Endothelial cell of umbilical vein (primary cell): ENCODE measurements around the gene CPPED1. TPM values are rescaled to one million over a fixed set of nuclear protein-coding genes. Genes with fewer than 3 reads are reported as not detected.

Experiments
- BruUV-seq: library from RNA; stranded (reverse); fragments of 400-500 nt; replicated peaks from 2 replicates; lab custom pipeline; 2021; lab: Mats Ljungman, UMichigan
- CTCF ChIA-PET: fragments of 300-600, 350-600 bp; sonication (Branson Sonifier 250); formaldehyde crosslinking; loops from one replicate; lab custom pipeline; 2021; ENCODE audit warnings: antibody characterized with exemption, inconsistent platforms; lab: Charles Lee
- POLR2A ChIA-PET: fragments of 300-600, 350-600 bp; sonication (Branson Sonifier 250); formaldehyde crosslinking; loops from one replicate; lab custom pipeline; 2021; ENCODE audit warnings: antibody characterized with exemption, inconsistent platforms; lab: Charles Lee
- DNase-seq: peaks from one replicate; pipeline ENCODE4 v3.0.0-alpha.2; 2011; ENCODE audit warnings: low read depth, low spot score
- FAIRE-seq: peaks from 2 replicates; lab custom pipeline; 2011; peaks lifted over from hg19 to GRCh38; lab: Jason Lieb, UNC
- H2AFZ ChIP-seq: 2 replicates; pipeline ENCODE4 v1.6.0; 2012; ENCODE audit warnings: low read depth, low read length, control low read depth, inconsistent platforms
- H3K27ac ChIP-seq: 2 replicates; pipeline ENCODE4 v1.5.1; 2011; ENCODE audit warnings: low read depth, mild to moderate bottlenecking, control low read depth, low read length, moderate library complexity; ENCODE audit not compliant: insufficient read depth
- H3K27me3 ChIP-seq, 2 experiments: 2 replicates each; pipeline versions ENCODE4 v1.6.0 to v1.6.1; 2011; ENCODE audit warnings: low read length in 2 of 2, mixed read lengths in 1 of 2; ENCODE audit not compliant: control insufficient read depth in 2 of 2, insufficient read depth in 2 of 2
- H3K36me3 ChIP-seq, 2 experiments: 2 replicates in 1 of 2; 3 replicates in 1 of 2; pipeline ENCODE4 v1.5.1; 2011; ENCODE audit warnings: low read length in 2 of 2, mild to moderate bottlenecking in 1 of 2, moderate library complexity in 1 of 2; ENCODE audit not compliant: control insufficient read depth in 2 of 2, insufficient read depth in 2 of 2; ENCODE audit errors: extremely low read depth in 1 of 2
- H3K4me1 ChIP-seq: 3 replicates; pipeline ENCODE4 v1.5.1; 2011; ENCODE audit warnings: mild to moderate bottlenecking, low read length; ENCODE audit not compliant: control insufficient read depth, insufficient read depth; ENCODE audit errors: extremely low read depth
- H3K4me2 ChIP-seq: 2 replicates; pipeline ENCODE4 v1.6.1; 2011; ENCODE audit warnings: low read length, control low read depth, mixed read lengths; ENCODE audit not compliant: insufficient read depth
- H3K4me3 ChIP-seq, 3 experiments: fragments of 200-600 bp in 1 of 3; sonication (generic), shearing (Covaris generic) in 1 of 3; replicated peaks in 1 of 3; 2 replicates each; pipeline ENCODE4 v1.5.1; 2011 to 2016; ENCODE audit warnings: control low read depth in 3 of 3, low read length in 3 of 3, mild to moderate bottlenecking in 2 of 3, inconsistent platforms in 1 of 3, low read depth in 1 of 3, moderate library complexity in 1 of 3; ENCODE audit not compliant: insufficient read depth in 1 of 3
- H3K79me2 ChIP-seq: 2 replicates; pipeline ENCODE4 v1.6.0; 2012; ENCODE audit warnings: low read length, inconsistent platforms; ENCODE audit not compliant: control insufficient read depth, insufficient read depth
- H3K9ac ChIP-seq: replicated peaks from 2 replicates; pipeline ENCODE3; 2011; ENCODE audit warnings: low read length, control low read depth; ENCODE audit not compliant: insufficient read depth; ENCODE audit errors: extremely low read depth
- H3K9me1 ChIP-seq: replicated peaks from 3 replicates; pipeline ENCODE4 v1.6.0; 2011; ENCODE audit warnings: mild to moderate bottlenecking, low read length; ENCODE audit not compliant: control insufficient read depth, insufficient read depth; ENCODE audit errors: extremely low read depth
- H3K9me3 ChIP-seq: replicated peaks from 2 replicates; pipeline ENCODE4 v1.5.1; 2012; ENCODE audit warnings: low read length, inconsistent platforms; ENCODE audit not compliant: control insufficient read depth, insufficient read depth
- H4K20me1 ChIP-seq: replicated peaks from 2 replicates; pipeline ENCODE3; 2011; ENCODE audit warnings: mild to moderate bottlenecking, low read length; ENCODE audit not compliant: control insufficient read depth, insufficient read depth; ENCODE audit errors: extremely low read depth
- CTCF ChIP-seq, 2 donors: IDR thresholded peaks; 1 replicate in 1 of 2; 2 replicates in 1 of 2; pipeline ENCODE4 v1.5.1; 2011; ENCODE audit warnings: low read length in 2 of 2, mild to moderate bottlenecking in 2 of 2, moderate library complexity in 2 of 2, control low read depth in 1 of 2, inconsistent platforms in 1 of 2, low read depth in 1 of 2; ENCODE audit not compliant: insufficient read depth in 1 of 2; ENCODE audit errors: extremely low read depth in 1 of 2
- EZH2 ChIP-seq: IDR thresholded peaks from 2 replicates; pipeline ENCODE4 v1.6.1; 2012; ENCODE audit warnings: borderline replicate concordance, low read depth, mild to moderate bottlenecking, moderate library complexity, low read length, inconsistent platforms; ENCODE audit not compliant: severe bottlenecking
- FOS ChIP-seq: IDR thresholded peaks from 2 replicates; pipeline ENCODE4 v1.6.1; 2011; ENCODE audit warnings: mild to moderate bottlenecking, low read length, moderate library complexity, borderline replicate concordance; ENCODE audit not compliant: insufficient read depth
- GATA2 ChIP-seq: IDR thresholded peaks from 2 replicates; pipeline ENCODE4 v1.7.0; 2011; ENCODE audit warnings: low read depth, mild to moderate bottlenecking, moderate library complexity, mixed read lengths, low read length; ENCODE audit not compliant: insufficient read length, insufficient read depth
- JUN ChIP-seq: IDR thresholded peaks from 2 replicates; pipeline ENCODE4 v1.6.1; 2011; ENCODE audit warnings: borderline replicate concordance, low read depth; ENCODE audit not compliant: insufficient read length, insufficient read depth
- POLR2A ChIP-seq: IDR thresholded peaks from 2 replicates; pipeline ENCODE4 v1.6.1; 2012; ENCODE audit warnings: low read depth, mild to moderate bottlenecking, control low read depth, low read length
- POLR2AphosphoS5 ChIP-seq: IDR thresholded peaks from 2 replicates; pipeline ENCODE4 v1.6.1; 2012; ENCODE audit warnings: low read depth, mild to moderate bottlenecking, control low read depth, low read length, moderate library complexity; ENCODE audit not compliant: insufficient read depth
- dilution Hi-C: fragments of 300-500 bp; cut with MboI; formaldehyde crosslinking; loops from one replicate; pipeline ENCODE4 v1.15.0; 2019; ENCODE audit warnings: low sequenced_read_pairs; ENCODE audit not compliant: extremely low pct_ligation_motif_present
- intact Hi-C: fragments of 100-400 bp; cut with micrococcal nuclease; formaldehyde crosslinking; loops from one replicate; pipeline ENCODE4 v1.10.0; 2022
- polyA plus RNA-seq, 4 experiments: library from polyadenylated mRNA; depleted of rRNA in 3 of 4; stranded (reverse) in 3 of 4; unstranded in 1 of 4; fragments of >200 nt; gene quantifications; 2 replicates each; pipeline versions ENCODE4 v1.2.1 to v1.2.3, GENCODE V29; 2011 to 2012; ENCODE audit warnings: missing spikeins in 1 of 4
- total RNA-seq: library from RNA; stranded (reverse); gene quantifications from 2 replicates; pipeline ENCODE4 v1.2.3, GENCODE V29; 2021
- TF ChIP-seq, protein P1 (sequence below): IDR thresholded peaks from 2 replicates; pipeline ENCODE4 v1.6.1; 2011; ENCODE audit not compliant: insufficient read depth, insufficient read length

The CPPED1 gene
- total and polyA plus RNA-seq, 2 donors (not counting 3 experiments of a cell fraction or from before 2014, with no cell fraction given): 27.9 to 59.3 TPM

DNA sequence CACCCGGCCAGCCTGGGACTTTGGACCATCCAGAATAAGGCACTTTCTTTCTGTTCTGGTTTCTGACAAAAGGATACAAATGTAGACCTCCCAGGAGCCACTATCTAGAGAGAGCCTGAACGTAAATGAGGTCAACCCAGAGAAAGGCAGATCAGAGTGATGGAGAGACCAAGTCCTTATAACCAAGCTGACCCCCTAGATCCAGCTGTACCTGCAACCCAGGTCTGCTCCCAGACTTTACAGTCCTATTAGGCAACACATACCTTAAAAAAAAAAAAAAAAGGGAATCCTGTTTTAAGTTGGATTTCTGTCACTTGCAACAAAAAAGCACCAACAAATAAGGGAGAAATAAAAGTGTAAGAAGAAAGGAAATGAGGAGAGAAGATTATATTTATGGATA, 23.2 kb downstream of the CPPED1 start:
- intact Hi-C loops (no loop called here), dilution Hi-C loops (no loop called here)
- Histone ChIP-seq H3K36me3 (peaks cover 4 to 8% of the 10 kb centered on the region in 2 experiments), H3K9me1 (no peaks in the 10 kb centered on the region), H3K4me1 (no peaks in the 10 kb centered on the region), H3K9ac (no peak overlapping the region), H3K79me2 (peaks cover 5% of the 10 kb centered on the region), H3K4me2 (no peak overlapping the region), H4K20me1 (no peaks in the 10 kb centered on the region), H3K9me3 (no peaks in the 10 kb centered on the region), H3K4me3 (no peak overlapping the region), H3K27ac (no peak overlapping the region), H2AFZ (no peak overlapping the region), H3K27me3 (no peaks in the 10 kb centered on the region)
- CTCF ChIA-PET: no interaction called here
- POLR2A ChIA-PET: no interaction called here
- FAIRE-seq (no peak), DNase-seq (no peak)
- TF ChIP-seq EZH2 (no peak), CTCF (IDR thresholded peaks at IDR 0.05; ENCODE audit: extremely low read depth in 1 of 2, insufficient read depth in 1 of 2, low read depth in 1 of 2, low read length in 2 of 2) (no peak), FOS (no peak), POLR2AphosphoS5 (no peak), GATA2 (no peak), POLR2A (no peak), JUN (no peak)
- TF ChIP-seq, protein P1, sequence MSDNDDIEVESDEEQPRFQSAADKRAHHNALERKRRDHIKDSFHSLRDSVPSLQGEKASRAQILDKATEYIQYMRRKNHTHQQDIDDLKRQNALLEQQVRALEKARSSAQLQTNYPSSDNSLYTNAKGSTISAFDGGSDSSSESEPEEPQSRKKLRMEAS: no peak
- BruUV-seq: no TSS peak
